HAP-1 (cell line): ENCODE results near the gene CHAF1A.

Experiments
- DNase-seq, 2 experiments: peaks; one replicate each; pipeline ENCODE4 v3.0.0-alpha.2; 2016 to 2020; ENCODE audit warnings: low spot score in 2 of 2
- H3K27me3 ChIP-seq: fragments of 250-450 bp; sonication (Bioruptor Pico); 2 replicates; pipeline ENCODE4 v1.5.1; 2020; ENCODE audit warnings: low read depth, mild to moderate bottlenecking, moderate library complexity
- H3K36me3 ChIP-seq: fragments of 250-450 bp; sonication (Bioruptor Pico); replicated peaks from 2 replicates; pipeline ENCODE4 v1.5.1; 2020; ENCODE audit warnings: mild to moderate bottlenecking
- H3K4me1 ChIP-seq: fragments of 250-450 bp; sonication (Bioruptor Pico); 2 replicates; pipeline ENCODE4 v1.5.1; 2020; ENCODE audit warnings: mild to moderate bottlenecking
- H3K4me3 ChIP-seq: fragments of 250-450 bp; sonication (Bioruptor Pico); 2 replicates; pipeline ENCODE4 v1.5.1; 2020; ENCODE audit warnings: mild to moderate bottlenecking, moderate library complexity
- H3K9me3 ChIP-seq: fragments of 250-450 bp; sonication (Bioruptor Pico); 2 replicates; pipeline ENCODE4 v1.5.1; 2020; ENCODE audit warnings: mild to moderate bottlenecking, moderate library complexity
- in situ Hi-C: fragments of 300-500 bp; cut with MboI; formaldehyde crosslinking; loops from 3 replicates; pipeline ENCODE4 v1.14.3; 2020; ENCODE audit warnings: low sequenced_read_pairs, inconsistent platforms, mixed read lengths

The CHAF1A gene

DNA sequence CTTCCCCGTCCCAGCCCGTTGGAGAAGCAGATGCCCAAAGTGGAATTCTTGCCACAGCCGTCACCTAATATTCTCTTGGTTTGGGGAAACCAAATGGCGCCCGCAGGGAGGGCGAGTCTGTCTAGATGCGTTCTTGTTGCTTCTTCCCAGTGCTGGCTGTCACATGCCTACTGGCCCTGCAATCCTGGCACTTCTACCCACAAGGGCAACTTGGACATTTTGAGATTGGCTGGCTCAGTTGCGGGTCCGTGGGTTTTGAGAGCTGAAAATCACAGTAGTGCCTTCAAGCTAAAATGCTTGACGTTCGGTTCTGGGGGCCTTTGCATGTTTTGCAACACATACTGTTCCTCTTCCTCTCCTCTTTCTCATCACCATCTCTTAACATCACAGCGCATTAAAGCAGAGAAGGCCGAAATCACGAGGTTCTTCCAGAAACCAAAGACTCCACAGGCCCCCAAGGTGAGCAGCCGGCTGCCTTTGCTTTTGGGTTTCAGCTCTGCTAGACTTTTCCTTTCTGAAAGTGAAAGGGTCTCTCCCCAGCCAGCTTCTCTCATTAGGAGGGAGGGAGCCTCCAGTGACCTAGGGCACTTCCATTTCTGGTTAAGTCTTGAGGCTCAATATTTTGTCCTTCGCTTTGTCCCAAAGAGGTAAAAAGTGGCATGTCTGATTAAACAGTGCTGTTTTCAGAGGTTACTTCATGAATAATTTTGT lies 21.1 kb downstream of the CHAF1A start:
- no peaks in the 10 kb centered on the region for H3K4me1 ChIP-seq
- no peaks in the 10 kb centered on the region for H3K9me3 ChIP-seq
- in situ Hi-C loops: no loop called here
- H3K36me3 ChIP-seq: peaks cover 80% of the 10 kb centered on the region
- DNase-seq: no peak
- no peak overlapping the region for H3K4me3 ChIP-seq
- H3K27me3 ChIP-seq: no peaks in the 10 kb centered on the region

DNA sequence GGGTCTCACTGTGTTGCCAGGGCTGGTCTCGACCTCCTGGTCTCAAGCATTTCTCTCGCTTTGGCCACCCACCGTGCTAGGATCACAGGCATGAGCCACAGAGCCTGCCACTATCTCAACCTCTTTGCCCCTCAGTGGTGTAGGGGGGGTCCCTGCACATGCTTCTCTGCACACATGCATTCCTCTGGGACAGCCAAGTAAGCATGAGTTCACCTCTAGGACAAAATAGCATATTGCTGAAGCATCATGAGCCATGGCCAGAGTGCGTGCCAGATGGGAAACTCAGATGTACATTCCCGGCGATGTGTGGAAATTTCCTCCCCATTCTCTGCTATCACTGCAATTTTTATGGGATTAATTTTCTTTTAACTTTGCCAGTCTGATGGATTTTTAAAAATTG lies 23.1 kb downstream of the CHAF1A start:
- in situ Hi-C loops: no loop called here
- Histone ChIP-seq H3K36me3 (peaks cover 81% of the 10 kb centered on the region), H3K9me3 (no peaks in the 10 kb centered on the region), H3K4me3 (no peak overlapping the region), H3K4me1 (no peaks in the 10 kb centered on the region), H3K27me3 (no peaks in the 10 kb centered on the region)
- no peak for DNase-seq

- no peaks in the 10 kb centered on the region for H3K9me3 ChIP-seq
- no peaks in the 10 kb centered on the region for H3K27me3 ChIP-seq
- H3K36me3 ChIP-seq: peaks cover 84% of the 10 kb centered on the region
- DNase-seq: no peak
- H3K4me1 ChIP-seq: no peaks in the 10 kb centered on the region
- no peak overlapping the region for H3K4me3 ChIP-seq
- in situ Hi-C loops: no loop called here
Observed at GRCh38 chr19:4428326-4428975, 26.0 kb downstream of the CHAF1A start.

- Histone ChIP-seq H3K9me3 (no peaks in the 10 kb centered on the region), H3K27me3 (no peaks in the 10 kb centered on the region), H3K36me3 (peaks cover 84% of the 10 kb centered on the region), H3K4me1 (no peaks in the 10 kb centered on the region), H3K4me3 (no peak overlapping the region)
- DNase-seq: no peak
- in situ Hi-C loops: no loop called here
Observed at GRCh38 chr19:4429256-4429655, 26.8 kb downstream of the CHAF1A start.

DNA sequence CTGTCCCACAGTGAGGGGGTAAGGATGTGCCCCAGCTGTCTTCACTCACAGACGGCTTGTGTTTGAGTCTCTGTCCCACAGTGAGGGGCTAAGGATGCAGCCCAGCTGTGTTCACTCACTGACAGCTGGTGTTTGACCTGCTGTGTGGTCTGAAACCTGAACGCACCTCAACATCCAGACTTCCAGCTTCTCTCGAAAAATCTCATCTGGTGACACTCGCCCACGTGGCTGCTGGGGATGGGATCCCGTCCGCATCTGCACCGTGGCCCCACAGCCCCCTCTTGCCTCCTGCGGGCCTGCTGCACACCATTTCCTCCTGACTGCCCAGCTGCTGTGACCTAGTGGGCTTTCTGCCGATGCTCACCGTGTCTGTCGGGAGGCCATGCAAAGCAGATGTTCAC lies 27.3 kb downstream of the CHAF1A start:
- in situ Hi-C loops: no loop called here
- Histone ChIP-seq H3K9me3 (no peaks in the 10 kb centered on the region), H3K27me3 (no peaks in the 10 kb centered on the region), H3K36me3 (peaks cover 84% of the 10 kb centered on the region), H3K4me3 (no peak overlapping the region), H3K4me1 (no peaks in the 10 kb centered on the region)
- DNase-seq: no peak

GRCh38 chr19:4430760-4431159 lies 28.3 kb downstream of the CHAF1A start:
- no peak overlapping the region for H3K4me3 ChIP-seq
- in situ Hi-C loops: no loop called here
- no peak for DNase-seq
- peaks cover 82% of the 10 kb centered on the region for H3K36me3 ChIP-seq
- H3K9me3 ChIP-seq: no peaks in the 10 kb centered on the region
- H3K4me1 ChIP-seq: no peaks in the 10 kb centered on the region
- H3K27me3 ChIP-seq: no peaks in the 10 kb centered on the region

DNA sequence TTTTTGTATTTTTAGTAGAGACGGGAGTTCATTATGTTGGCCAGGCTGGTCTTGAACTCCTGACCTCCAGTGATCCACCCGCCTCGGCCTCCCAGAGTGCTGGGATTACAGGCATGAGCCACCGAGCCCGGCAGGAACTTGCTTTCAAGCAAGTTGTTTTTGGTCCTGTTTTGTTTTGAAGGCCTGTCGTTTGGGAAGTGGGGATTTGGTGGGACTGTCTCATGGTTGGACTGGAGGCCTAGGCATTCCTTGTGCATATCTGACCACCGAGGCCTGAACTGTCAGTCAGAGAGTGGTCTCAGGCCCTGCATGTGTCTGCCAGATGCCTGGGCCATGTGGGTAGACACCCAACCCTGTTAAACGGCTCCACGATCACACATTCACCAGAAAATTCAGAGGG lies 28.9 kb downstream of the CHAF1A start:
- no peaks in the 10 kb centered on the region for H3K27me3 ChIP-seq
- H3K9me3 ChIP-seq: no peaks in the 10 kb centered on the region
- in situ Hi-C loops: no loop called here
- H3K4me3 ChIP-seq: no peak overlapping the region
- DNase-seq: no peak
- peaks cover 83% of the 10 kb centered on the region for H3K36me3 ChIP-seq
- no peaks in the 10 kb centered on the region for H3K4me1 ChIP-seq

GRCh38 chr19:4431808-4432674 lies 29.6 kb downstream of the CHAF1A start:
- Histone ChIP-seq H3K9me3 (no peaks in the 10 kb centered on the region), H3K27me3 (no peaks in the 10 kb centered on the region), H3K4me3 (no peak overlapping the region), H3K4me1 (no peaks in the 10 kb centered on the region), H3K36me3 (peaks cover 86% of the 10 kb centered on the region)
- in situ Hi-C loops: no loop called here
- DNase-seq: no peak

DNA sequence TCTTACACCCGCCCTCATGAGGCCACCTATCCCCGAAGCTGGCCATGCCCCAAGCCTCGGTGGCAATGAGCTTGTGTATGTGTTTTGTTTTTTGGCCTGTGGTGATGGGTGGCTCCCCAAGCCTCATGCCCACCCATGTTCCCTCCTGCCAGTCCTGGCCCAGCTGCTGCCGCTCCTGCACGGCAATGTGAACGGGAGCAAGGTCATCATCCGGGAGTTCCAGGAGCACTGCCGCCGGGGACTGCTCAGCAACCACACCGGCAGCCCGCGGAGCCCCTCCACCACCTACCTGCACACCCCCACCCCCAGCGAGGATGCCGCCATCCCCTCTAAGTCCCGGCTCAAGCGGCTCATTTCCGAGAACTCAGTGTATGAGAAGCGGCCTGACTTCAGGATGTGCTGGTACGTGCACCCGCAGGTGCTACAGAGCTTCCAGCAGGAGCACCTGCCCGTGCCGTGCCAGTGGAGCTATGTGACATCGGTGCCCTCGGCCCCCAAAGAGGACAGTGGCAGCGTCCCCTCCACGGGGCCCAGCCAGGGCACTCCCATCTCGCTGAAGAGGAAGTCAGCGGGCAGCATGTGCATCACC lies 30.6 kb downstream of the CHAF1A start:
- no peak overlapping the region for H3K4me3 ChIP-seq
- peaks cover 96% of the 10 kb centered on the region for H3K36me3 ChIP-seq
- H3K27me3 ChIP-seq: no peaks in the 10 kb centered on the region
- H3K9me3 ChIP-seq: no peaks in the 10 kb centered on the region
- DNase-seq: no peak
- in situ Hi-C loops: no loop called here
- no peaks in the 10 kb centered on the region for H3K4me1 ChIP-seq

- Histone ChIP-seq H3K4me1 (no peaks in the 10 kb centered on the region), H3K4me3 (no peak overlapping the region), H3K9me3 (no peaks in the 10 kb centered on the region), H3K36me3 (peaks cover 98% of the 10 kb centered on the region), H3K27me3 (no peaks in the 10 kb centered on the region)
- no peak for DNase-seq
- in situ Hi-C loops: no loop called here
Observed at GRCh38 chr19:4434391-4434790, 32.0 kb downstream of the CHAF1A start.

DNA sequence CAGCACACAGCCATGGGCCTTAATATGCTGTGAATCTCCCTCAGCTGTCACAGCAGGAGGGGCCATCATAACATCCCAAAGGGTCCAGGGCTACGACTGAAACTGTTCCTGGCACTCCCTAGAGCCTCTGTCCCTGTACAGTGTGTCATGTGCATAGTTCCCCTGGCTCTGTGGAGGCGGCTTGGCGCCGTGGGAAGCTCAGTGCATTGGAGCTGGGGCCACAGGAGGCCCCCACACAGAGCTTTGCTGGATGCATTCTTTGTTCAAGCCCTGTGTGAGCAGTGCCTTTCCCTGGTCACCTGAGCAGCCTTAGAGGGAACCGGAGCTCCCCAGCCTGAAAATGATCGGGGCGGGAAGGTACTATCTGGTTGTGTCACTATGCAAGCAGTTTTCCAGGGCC lies 33.8 kb downstream of the CHAF1A start:
- no peak for DNase-seq
- Histone ChIP-seq H3K4me3 (no peak overlapping the region), H3K27me3 (no peaks in the 10 kb centered on the region), H3K9me3 (no peaks in the 10 kb centered on the region), H3K4me1 (no peaks in the 10 kb centered on the region), H3K36me3 (peaks cover 95% of the 10 kb centered on the region)
- in situ Hi-C loops: no loop called here

GRCh38 chr19:4437103-4437502 lies 34.7 kb downstream of the CHAF1A start:
- H3K36me3 ChIP-seq: peaks cover 93% of the 10 kb centered on the region
- in situ Hi-C loops: no loop called here

DNA sequence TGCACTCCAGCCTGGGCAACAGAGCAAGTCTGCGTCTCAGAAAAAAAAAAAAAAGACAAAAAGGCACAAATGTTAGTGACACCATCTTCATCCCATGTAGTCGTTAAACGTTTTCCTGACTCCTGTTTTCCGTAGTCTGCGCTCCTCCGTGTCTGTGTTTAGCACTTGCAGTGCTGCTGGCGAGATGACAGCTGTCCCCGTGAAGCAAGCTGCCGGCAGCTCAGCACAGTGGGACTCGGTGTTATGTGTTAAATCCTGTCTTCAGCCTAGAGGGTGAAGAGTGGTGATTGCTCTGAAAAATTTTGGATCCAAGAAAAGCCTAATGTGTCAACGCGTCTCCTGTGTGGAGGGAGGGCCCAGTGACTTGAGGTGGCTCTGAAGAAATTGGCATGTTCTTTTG lies 36.8 kb downstream of the CHAF1A start:
- H3K4me3 ChIP-seq: no peak overlapping the region
- no peaks in the 10 kb centered on the region for H3K4me1 ChIP-seq
- in situ Hi-C loops: no loop called here
- no peaks in the 10 kb centered on the region for H3K9me3 ChIP-seq
- no peaks in the 10 kb centered on the region for H3K27me3 ChIP-seq
- no peak for DNase-seq
- H3K36me3 ChIP-seq: peaks cover 91% of the 10 kb centered on the region

More at GRCh38 chr19:4437103-4437502, 34.7 kb downstream of the CHAF1A start:
- no peaks in the 10 kb centered on the region for H3K9me3 ChIP-seq
- H3K4me3 ChIP-seq: no peak overlapping the region
- no peaks in the 10 kb centered on the region for H3K27me3 ChIP-seq
- DNase-seq: no peak
- no peaks in the 10 kb centered on the region for H3K4me1 ChIP-seq
